ENCODE measurements around the gene TBC1D5.

GRCh38 chr3:17607905-17608304, 134.5 kb downstream of the TBC1D5 start:
- no peak for TF ChIP-seq POLR2A (IDR thresholded peaks at IDR 0.05)
- no peak for TF ChIP-seq CTCF (IDR thresholded peaks at IDR 0.05)
